OCI-LY7 (cell line): Measurements from ENCODE around the gene FARP2.

Experiments used
- CTCF ChIP-seq: fragments of 200-600 bp; sonication (generic); conservative IDR thresholded peaks from 2 replicates; pipeline ENCODE4 v1.5.1; 2014; ENCODE audit warnings: mild to moderate bottlenecking, antibody characterized with exemption, low read length, moderate library complexity, mixed read lengths
- EZH2phosphoT487 ChIP-seq: fragments of 200-600 bp; sonication (generic); IDR thresholded peaks from 2 replicates; pipeline ENCODE4 v1.6.1; 2018; ENCODE audit warnings: low read depth, borderline replicate concordance, mild to moderate bottlenecking, mixed run types, antibody characterized with exemption, low read length, moderate library complexity, mixed read lengths

GRCh38 chr2:241500431-241500975 is 144.4 kb downstream of the FARP2 start:
- TF ChIP-seq CTCF (no peak), EZH2phosphoT487 (no peak)
